ENCODE data around the gene CSRNP3.

Gene CSRNP3

DNA sequence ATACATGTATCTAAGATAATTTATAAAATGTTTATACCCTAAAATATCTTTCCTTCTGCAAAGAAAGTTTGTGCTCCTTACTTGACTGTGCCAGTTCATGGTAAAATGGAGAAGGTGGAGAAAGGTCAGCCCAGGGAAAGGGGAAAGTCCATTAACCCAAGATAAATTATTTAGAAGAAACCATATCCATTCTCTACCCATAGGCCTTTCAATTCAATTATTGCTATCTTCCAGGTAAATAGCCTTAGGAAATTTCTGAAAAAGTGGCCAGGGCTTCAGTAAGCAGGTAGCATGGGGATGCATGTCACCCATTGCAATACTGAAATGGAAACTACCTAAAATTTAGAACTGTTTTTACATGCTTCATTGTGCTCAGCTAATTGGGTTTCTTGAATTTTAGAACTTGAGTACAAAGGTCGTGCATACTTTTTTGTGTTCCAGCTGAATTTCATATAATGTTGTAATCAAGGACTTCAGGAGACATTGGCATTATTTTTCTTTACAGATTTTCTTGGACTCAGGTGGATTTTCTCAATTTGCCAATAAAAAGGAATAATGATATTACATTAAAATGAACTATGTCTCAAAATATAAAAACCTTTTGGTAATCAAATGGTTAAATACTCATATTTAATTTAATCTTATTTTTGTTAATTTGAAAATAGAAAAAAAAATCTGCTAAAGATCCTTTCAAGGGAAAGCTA, 124.9 kb downstream of the CSRNP3 start:
- no peak for DNase-seq

GRCh38 chr2:165594935-165595255, 125.4 kb downstream of the CSRNP3 start:
- no peak for DNase-seq

DNA sequence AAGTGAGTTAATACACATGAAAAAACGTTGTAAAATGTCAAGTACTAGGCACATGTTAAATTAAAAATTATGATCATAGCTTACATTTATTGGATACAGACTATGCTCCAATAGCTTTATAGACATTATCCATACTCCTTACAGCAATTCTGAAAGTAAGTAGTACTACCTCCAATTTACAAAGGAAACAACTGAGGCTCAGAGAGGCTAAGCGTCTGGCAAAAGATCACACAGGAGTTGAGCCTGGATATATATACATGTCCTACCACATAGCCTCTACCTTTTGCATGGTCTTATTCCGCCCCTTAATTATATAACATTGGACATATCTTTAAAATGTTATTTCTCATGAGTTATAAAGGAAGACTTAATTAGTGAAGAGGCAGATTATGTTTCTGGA, 127.3 kb downstream of the CSRNP3 start:
- DNase-seq, result no peak

GRCh38 chr2:165601065-165601830, 131.8 kb downstream of the CSRNP3 start:
- no peak for DNase-seq

DNA sequence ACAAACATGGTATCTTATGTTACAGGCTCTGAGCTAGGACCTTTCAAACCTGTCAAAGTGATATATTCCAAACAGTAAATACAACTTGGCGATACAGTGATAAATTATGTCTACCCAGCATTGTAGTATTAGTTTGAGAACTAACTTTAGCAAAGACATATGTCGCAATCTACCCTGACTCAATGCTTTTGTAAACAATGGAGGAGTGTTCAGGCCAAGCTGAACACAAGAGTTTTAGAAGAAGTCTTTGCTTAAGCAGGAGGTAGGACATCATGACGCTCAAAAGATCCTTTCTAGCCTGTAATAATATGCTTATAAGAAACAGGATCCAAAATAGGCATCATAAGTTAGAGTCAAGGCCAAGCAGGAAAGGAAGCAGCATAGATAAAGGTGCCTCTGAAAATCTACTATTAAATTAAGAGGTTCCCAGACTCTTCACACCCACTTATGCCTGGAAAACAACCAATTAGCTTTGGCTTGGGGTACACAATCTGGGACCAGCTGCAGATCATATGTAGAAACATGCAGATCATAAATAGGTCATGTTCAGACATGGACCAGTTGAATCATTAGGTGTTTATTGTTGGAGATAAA, 132.5 kb downstream of the CSRNP3 start:
- DNase-seq, result no peak

GRCh38 chr2:165609672-165610071, 140.2 kb downstream of the CSRNP3 start:
- no peak for DNase-seq

DNA sequence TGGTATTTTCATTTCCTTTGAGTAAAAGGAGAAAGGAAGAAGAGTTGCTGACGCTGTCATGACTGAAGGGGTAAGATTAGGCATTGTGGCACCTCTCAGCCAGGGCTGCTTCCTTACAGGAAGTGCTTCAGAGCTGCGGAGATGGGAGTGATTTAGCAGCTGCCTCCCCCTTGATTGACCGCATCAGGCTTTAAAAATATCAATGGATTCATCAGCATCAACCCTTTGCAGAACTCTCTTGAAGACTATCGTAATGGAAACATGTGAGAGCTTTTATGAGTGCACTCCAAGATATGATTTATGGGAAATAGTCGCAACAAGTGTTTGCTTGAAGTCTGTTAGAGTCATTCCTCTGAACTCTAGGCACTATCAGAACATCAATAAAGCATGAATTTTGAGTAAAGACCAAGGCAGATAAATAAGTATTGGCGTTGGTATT, 141.1 kb downstream of the CSRNP3 start:
- no peak for DNase-seq

DNA sequence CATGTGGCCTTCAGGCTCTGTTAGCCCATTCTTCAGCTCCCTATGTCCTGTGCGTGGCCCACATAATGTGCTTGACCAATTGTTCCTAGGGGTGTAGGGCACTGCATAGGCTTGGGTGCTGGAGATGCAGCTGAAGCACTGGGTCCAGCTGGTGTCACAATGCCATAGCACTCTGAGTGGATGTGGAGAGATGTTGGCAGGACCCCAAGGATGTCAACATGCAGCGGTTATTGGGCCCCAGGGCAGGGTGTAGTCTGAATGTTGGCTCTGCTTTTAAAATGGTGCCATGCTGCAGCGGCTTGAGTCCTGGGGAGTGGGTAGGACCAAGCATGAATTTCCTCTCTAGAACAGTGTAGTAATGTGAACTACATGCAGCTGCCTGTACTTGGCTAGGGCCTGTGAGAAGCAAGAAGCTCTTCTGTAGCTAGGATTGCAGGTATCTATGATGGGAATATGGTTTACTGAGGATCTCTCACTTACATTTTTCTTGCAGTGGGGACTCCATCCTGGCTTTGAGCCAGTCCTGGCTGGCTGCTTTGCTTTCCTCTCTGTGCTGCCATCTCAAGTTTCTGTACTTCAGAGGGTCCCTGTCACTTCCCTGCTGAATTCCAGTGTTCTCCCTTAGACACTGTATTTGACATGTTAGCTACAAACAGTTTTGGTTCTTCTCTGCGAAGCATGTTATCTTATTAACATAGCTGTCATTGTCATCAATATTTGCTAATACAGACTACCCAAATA, 148.4 kb downstream of the CSRNP3 start:
- no peak for DNase-seq

GRCh38 chr2:165618806-165619205, 149.3 kb downstream of the CSRNP3 start:
- no peak for DNase-seq

GRCh38 chr2:165621086-165621560, 151.6 kb downstream of the CSRNP3 start:
- DNase-seq, result no peak

DNA sequence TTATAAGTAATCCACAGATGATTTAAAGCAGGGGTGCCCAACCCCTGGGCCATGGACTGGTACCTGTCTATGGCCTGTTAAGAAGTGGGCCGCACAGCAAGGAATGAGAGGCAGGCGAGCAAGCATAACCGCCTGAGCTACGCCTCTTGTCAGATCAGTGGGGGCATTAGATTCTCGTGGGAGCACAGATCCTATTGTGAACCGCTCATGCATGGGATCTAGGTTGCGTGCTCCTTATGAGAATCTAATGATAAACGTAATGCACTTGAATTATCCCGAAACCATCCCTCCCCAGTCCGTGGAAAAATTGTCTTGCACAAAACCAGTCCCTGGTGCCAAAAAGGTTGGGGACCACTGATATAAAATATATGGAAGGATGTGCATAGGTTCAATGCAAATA, 153.7 kb downstream of the CSRNP3 start:
- no peak for DNase-seq

- DNase-seq, result no peak
These were observed 154.4 kb downstream of the CSRNP3 start for GRCh38 chr2:165623783-165624469.

GRCh38 chr2:165624470-165624800, 154.9 kb downstream of the CSRNP3 start:
- DNase-seq, result no peak

DNA sequence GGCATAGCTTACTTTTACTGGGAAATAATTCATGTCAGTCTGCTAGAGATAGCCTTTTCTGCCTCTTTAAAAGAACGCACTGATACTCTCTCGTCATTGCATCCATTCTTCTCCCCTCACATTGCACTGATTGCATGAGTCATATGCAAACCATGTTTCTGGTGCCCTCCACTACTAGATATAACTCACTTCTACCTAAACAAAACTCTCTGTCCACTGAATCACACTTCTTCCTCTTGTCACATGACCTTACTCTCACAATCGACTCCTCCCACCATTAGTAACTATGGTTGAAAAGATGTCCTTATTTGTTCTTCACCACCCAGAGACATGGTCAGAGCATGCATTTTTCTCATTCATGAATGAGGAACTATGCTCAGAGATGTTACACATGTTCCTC, 158.0 kb downstream of the CSRNP3 start:
- no peak for DNase-seq

DNA sequence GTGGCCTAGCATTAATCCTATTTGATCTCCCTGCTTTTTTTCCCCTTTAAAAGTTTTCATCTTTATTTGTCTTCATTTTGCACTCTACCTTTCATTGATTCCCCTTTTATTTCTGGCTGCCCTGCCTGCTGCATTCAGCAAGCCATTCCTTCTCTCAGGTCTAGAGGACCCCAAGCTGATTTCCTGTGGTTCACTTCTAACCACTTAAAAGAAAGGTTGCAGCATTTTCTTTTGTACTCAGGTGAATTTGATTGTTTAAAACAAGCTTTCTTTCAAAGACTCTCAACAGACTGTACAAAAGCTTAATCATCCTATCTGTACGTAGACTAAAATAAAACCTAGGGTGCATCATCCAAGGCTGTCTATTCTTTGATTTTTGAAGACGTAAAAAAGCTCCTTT, 160.3 kb downstream of the CSRNP3 start:
- no peak for DNase-seq

GRCh38 chr2:165630236-165630635, 160.7 kb downstream of the CSRNP3 start:
- DNase-seq, result no peak

DNA sequence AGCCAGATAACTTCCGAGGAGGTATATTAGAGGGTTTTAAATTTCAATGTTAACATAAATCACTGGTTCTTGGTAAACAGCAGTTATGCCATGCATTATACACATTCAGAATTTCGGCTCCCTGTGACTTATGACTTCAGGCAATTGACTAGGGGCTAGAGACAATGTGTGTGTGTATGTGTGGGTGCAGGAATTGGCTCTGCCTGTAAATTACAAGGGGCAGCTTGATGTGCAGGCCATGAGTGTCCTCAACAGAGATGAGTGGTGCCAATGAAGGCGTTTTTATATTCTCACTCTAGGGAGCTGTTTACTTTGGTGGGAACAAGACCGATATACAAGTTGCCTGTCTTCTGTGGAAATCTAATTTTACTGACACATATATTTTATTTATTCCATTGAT, 161.6 kb downstream of the CSRNP3 start:
- no peak for DNase-seq

DNA sequence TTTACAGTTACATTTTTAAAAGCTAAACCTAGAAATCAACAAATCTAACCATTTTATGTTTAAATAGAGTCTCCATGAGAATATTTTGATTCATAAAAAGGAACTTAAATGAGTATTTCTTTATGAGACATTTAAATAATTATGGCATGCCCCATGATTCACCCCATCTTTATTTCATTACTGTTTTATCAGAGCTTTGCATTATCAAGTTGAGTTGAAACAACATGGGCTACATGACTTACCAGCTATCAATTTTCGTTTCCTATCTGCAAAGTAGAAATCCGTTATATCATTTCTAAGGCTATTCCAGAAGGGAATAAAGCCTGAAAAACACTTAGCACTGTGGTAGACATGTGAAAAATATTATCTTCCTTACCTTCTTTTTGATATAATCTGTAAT, 163.1 kb downstream of the CSRNP3 start:
- DNase-seq, result no peak

DNA sequence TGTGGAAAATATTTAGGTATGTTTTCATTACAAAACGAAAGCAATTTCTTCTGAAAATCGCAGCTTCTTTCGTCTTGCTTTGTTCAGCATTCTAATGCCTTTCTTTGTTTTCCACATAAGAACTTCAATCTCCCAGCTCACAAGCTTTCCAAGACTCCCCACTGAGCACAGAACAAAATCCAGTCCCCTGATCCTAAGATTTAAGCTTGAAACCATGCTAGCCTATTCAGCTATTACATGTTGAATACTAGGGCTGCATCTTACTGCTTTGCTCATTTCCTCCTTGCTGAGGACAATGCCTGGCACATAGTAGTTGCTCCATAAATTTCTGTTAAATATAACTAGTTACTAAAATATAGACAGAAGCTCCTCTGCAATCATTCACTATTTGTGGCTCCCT, 163.9 kb downstream of the CSRNP3 start:
- DNase-seq, result no peak

DNA sequence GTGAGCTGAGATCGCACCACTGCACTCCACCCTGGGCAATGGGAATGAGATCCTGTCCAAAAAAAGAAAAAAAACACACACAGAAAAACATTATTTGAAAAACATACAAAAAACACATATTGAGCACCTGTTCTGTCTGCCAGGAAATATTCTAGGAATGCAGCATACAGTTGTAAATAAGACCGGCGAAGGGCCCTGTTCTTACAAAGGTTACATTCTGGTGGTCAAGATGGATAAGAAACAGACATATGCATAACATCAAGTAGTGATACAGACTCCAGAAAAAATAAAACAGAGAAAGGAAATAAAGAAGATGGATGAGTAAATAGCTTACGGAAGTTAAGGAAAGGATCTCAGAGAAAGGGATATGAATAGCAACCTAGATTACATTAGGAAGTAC, 164.8 kb downstream of the CSRNP3 start:
- DNase-seq, result no peak

DNA sequence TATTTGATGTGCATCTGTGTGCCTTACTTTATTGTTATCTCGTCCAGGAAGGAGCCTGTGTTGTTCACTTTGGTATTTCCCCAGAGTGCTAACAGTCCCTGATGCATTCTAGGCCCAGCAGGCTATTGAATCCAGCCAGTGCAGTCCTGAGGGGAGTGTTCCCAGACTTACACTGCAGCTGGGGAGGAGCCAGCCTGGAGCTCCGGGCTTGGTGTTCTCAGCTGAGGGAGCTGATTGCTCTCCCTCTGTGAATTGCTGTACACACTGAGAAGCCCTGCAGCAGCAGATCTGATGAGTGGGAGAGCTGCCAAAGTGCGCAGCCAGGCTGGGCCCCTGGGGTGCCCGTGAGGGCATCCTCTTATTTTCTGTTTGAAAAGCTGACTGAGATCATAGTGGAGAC, 165.4 kb downstream of the CSRNP3 start:
- DNase-seq, result no peak

DNA sequence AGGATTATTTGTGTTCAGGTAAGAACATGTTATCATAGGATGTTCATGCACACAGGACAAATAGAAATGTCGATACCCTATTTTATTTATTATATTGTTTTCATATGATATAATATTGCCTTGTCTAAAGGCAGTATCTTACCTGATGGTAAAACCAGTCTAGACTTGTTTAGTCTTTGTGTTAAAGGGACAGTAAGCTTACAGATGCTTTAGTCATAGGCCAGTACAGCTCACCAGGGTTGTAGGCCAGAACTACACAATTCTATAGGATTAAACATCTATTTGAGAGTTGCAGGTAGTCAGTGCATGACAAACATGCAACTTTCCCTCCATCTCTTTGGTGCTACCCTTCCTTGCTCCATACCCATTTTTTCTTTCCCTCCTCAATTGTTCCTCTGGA, 166.0 kb downstream of the CSRNP3 start:
- DNase-seq, result no peak

DNA sequence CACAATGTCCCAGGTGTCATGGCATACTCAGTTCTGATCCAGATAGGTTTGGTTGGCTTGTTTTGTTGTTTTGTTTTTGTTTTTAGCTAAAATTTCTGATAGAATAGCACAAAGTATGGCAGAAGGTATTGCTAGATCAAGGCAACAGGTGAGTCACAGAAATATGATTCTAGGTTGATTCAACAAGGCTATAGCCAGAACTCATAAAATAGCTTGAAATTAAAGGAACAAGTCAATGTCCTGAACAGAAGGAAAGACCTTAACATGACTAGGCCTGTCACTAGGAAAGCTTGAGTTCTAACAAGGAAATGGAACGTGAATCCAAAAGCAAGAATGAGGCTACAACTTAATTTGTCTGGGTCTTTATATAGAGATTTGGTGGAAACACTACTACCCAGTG, 167.5 kb downstream of the CSRNP3 start:
- no peak for DNase-seq

Data from right forelimb (tissue), 1 donor.